Measurements from ENCODE around the gene MFN2. TPM values are rescaled to one million over a fixed set of nuclear protein-coding genes. Genes with fewer than 3 reads are reported as not detected.

MFN2 gene

GRCh38 chr1:12060500-12060899 lies 80.3 kb downstream of the MFN2 start:
- no CpG with 5 or more reads among the region's 3 CpGs for WGBS (ENCODE audit: extremely low coverage, insufficient coverage, low lambda C conversion rate)
- peaks cover 7% of the 10 kb centered on the region for H3K27me3 ChIP-seq (ENCODE audit: insufficient read depth, low read length, poor library complexity)

More at GRCh38 chr1:12060500-12060899, 80.3 kb downstream of the MFN2 start:
- Histone ChIP-seq H3K4me2 (ENCODE audit: low read length) (no peak overlapping the region), H3K36me3 (ENCODE audit: control insufficient read depth, insufficient read depth, low read length) (peaks cover 1% of the 10 kb centered on the region), H2BK5ac (ENCODE audit: low read length) (no peak overlapping the region), H4K5ac (ENCODE audit: low read length) (no peak overlapping the region), H4K8ac (ENCODE audit: low read depth, low read length) (no peak overlapping the region), H2BK15ac (replicated peaks; ENCODE audit: low read depth) (no peak overlapping the region), H3K4me1 (ENCODE audit: control insufficient read depth, low read depth, low read length) (no peaks in the 10 kb centered on the region), H2AK5ac (ENCODE audit: low read length) (no peak overlapping the region), H3K79me2 (ENCODE audit: control insufficient read depth, insufficient read depth, low read length) (no peaks in the 10 kb centered on the region), H3K23ac (ENCODE audit: low read length) (no peak overlapping the region), H3K79me1 (ENCODE audit: low read length) (no peaks in the 10 kb centered on the region), H3K9ac (ENCODE audit: low read length) (no peak overlapping the region), H3K18ac (ENCODE audit: low read length) (no peak overlapping the region), H2BK120ac (ENCODE audit: low read depth, low read length) (no peak overlapping the region), H3K4ac (ENCODE audit: low read depth, low read length) (no peak overlapping the region), H3K56ac (ENCODE audit: low read length) (no peak overlapping the region), H3K27ac (ENCODE audit: low read depth, low read length) (no peak overlapping the region), H3K4me3 (ENCODE audit: low read length) (no peak overlapping the region)
- DNase-seq, result no peak

Small RNA genes lying within 50 kb of the gene (small RNA-seq; reads per million reads assigned to genes)
- gene AL096840.1 (ENCODE audit: insufficient read depth), result not detected
- not detected for gene MIR6729 (ENCODE audit: insufficient read depth)
- gene RF00019 (ENCODE audit: insufficient read depth), result not detected
- gene RN7SL649P (ENCODE audit: insufficient read depth), result not detected
